Parathyroid adenoma (tissue), 2 donors: ENCODE data around the gene TOP3B.

ENCODE experiments used
- H2AFZ ChIP-seq: fragments of 300-600 bp; sonication (generic); one replicate; pipeline ENCODE4 v1.7.0; 2017; ENCODE audit warnings: antibody characterized with exemption, mild to moderate bottlenecking
- H3K27ac ChIP-seq: fragments of 300-600 bp; sonication (generic); one replicate; pipeline ENCODE4 v1.7.0; 2017
- H3K27me3 ChIP-seq: fragments of 300-600 bp; sonication (generic); one replicate; pipeline ENCODE4 v1.7.0; 2017; ENCODE audit warnings: low read length; ENCODE audit not compliant: control insufficient read depth, insufficient read depth
- H3K36me3 ChIP-seq: fragments of 300-600 bp; sonication (generic); one replicate; pipeline ENCODE4 v1.7.0; 2017; ENCODE audit warnings: low read length; ENCODE audit not compliant: control insufficient read depth, insufficient read depth
- H3K4me1 ChIP-seq: fragments of 300-600 bp; sonication (generic); one replicate; pipeline ENCODE4 v1.7.0; 2017; ENCODE audit warnings: control low read depth
- H3K4me2 ChIP-seq: fragments of 300-600 bp; sonication (generic); one replicate; pipeline ENCODE4 v1.7.0; 2017; ENCODE audit warnings: low read length
- H3K4me3 ChIP-seq: fragments of 300-600 bp; sonication (generic); one replicate; pipeline ENCODE4 v1.7.0; 2017; ENCODE audit warnings: low read depth, low read length
- H3K79me2 ChIP-seq: fragments of 300-600 bp; sonication (generic); one replicate; pipeline ENCODE4 v1.7.0; 2017; ENCODE audit warnings: control low read depth
- H3K9ac ChIP-seq: fragments of 300-600 bp; sonication (generic); one replicate; pipeline ENCODE4 v1.7.0; 2017; ENCODE audit warnings: mild to moderate bottlenecking
- H3K9me3 ChIP-seq: fragments of 300-600 bp; sonication (generic); one replicate; pipeline ENCODE4 v1.7.0; 2017; ENCODE audit warnings: low read length; ENCODE audit not compliant: control insufficient read depth
- CTCF ChIP-seq: fragments of 300-600 bp; sonication (generic); IDR thresholded peaks from one replicate; pipeline ENCODE4 v1.7.0; 2017; ENCODE audit warnings: antibody characterized with exemption, mild to moderate bottlenecking
- donor health status: primary hyperparathyroidism.

TOP3B gene

GRCh38 chr22:21966643-21967516 is 15.7 kb downstream of the TOP3B start:
- H3K9ac ChIP-seq, result no peak overlapping the region
- H3K36me3 ChIP-seq, result no peaks in the 10 kb centered on the region
- H3K9me3 ChIP-seq, result no peaks in the 10 kb centered on the region

GRCh38 chr22:21965762-21966288 is 16.8 kb downstream of the TOP3B start:
- Histone ChIP-seq H3K79me2 (no peaks in the 10 kb centered on the region), H3K27me3 (no peaks in the 10 kb centered on the region), H3K4me2 (no peak overlapping the region), H3K9ac (no peak overlapping the region), H2AFZ (no peak overlapping the region), H3K9me3 (no peaks in the 10 kb centered on the region), H3K4me3 (no peak overlapping the region), H3K27ac (no peak overlapping the region), H3K36me3 (no peaks in the 10 kb centered on the region), H3K4me1 (no peaks in the 10 kb centered on the region)
- no peak for TF ChIP-seq CTCF

More at GRCh38 chr22:21966643-21967516, 15.7 kb downstream of the TOP3B start:
- H3K27me3 ChIP-seq, result no peaks in the 10 kb centered on the region
- H3K79me2 ChIP-seq, result no peaks in the 10 kb centered on the region
- no peak for TF ChIP-seq CTCF
- H3K4me3 ChIP-seq, result no peak overlapping the region
- no peaks in the 10 kb centered on the region for H3K4me1 ChIP-seq
- H2AFZ ChIP-seq, result no peak overlapping the region
- no peak overlapping the region for H3K27ac ChIP-seq
- H3K4me2 ChIP-seq, result no peak overlapping the region

GRCh38 chr22:21964918-21965484 is 17.6 kb downstream of the TOP3B start:
- Histone ChIP-seq H3K4me1 (no peaks in the 10 kb centered on the region), H3K4me3 (no peak overlapping the region), H3K9me3 (no peaks in the 10 kb centered on the region), H3K36me3 (no peaks in the 10 kb centered on the region), H3K4me2 (no peak overlapping the region), H3K79me2 (no peaks in the 10 kb centered on the region), H2AFZ (no peak overlapping the region), H3K9ac (no peak overlapping the region), H3K27me3 (no peaks in the 10 kb centered on the region), H3K27ac (no peak overlapping the region)
- no peak for TF ChIP-seq CTCF

- Histone ChIP-seq H3K9me3 (no peaks in the 10 kb centered on the region), H3K9ac (no peak overlapping the region), H3K4me2 (no peak overlapping the region), H3K27me3 (no peaks in the 10 kb centered on the region), H2AFZ (no peak overlapping the region), H3K36me3 (no peaks in the 10 kb centered on the region), H3K4me1 (no peaks in the 10 kb centered on the region), H3K27ac (no peak overlapping the region), H3K4me3 (no peak overlapping the region), H3K79me2 (no peaks in the 10 kb centered on the region)
- TF ChIP-seq CTCF, result no peak
Observed at GRCh38 chr22:21964234-21964633, 18.4 kb downstream of the TOP3B start.
